22Rv1 (cell line): Measurements from ENCODE around the gene WNK2.

Experiments
- H3K27ac ChIP-seq: fragments of 450-650 bp; 2 replicates; pipeline ENCODE4 v1.5.1; 2017
- ZFX ChIP-seq: fragments of 450-650 bp; IDR thresholded peaks from 2 replicates; pipeline ENCODE4 v1.6.1; 2017; ENCODE audit warnings: antibody characterized with exemption, borderline replicate concordance
- TF ChIP-seq, protein P1 (sequence below): fragments of 450-650 bp; IDR thresholded peaks from 2 replicates; pipeline ENCODE4 v1.5.1; 2017; ENCODE audit warnings: mild to moderate bottlenecking

The WNK2 gene

DNA sequence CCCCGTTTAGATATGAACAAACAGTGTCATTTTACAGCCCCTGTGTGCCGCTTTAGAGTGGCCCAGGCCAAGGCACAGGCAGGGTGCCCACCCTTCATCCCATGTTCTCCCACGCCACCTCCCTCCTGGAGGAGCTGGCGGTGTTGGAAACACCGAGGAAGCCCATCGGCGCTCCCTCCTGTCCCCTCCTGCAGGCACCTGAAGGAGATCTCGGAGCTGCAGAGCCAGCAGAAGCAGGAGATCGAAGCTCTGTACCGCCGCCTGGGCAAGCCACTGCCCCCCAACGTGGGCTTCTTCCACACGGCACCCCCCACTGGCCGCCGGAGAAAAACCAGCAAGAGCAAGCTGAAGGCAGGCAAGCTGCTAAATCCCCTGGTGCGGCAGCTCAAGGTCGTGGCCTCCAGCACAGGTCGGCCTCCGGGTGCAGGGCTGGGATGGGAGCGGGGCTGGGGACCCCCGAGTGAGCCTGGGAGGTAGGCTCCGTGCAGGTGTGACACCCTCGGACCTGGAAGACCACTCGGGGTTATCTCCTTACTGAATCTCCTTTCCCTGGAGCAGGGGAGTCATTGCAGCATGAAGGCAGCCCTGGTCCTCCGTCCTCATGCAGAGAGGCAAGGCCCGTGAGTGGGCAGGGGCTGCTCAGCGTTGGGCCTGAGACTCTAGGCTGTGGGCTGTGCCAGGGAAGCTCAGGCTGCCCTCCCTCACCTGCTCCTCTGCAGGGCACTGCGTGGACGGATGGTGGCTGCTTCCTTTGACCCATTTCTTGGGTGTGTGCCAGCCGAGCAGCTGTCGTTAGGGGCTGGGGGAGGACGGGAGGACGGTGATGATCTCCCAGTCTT, 113.9 kb downstream of the WNK2 start:
- H3K27ac ChIP-seq: no peak overlapping the region

DNA sequence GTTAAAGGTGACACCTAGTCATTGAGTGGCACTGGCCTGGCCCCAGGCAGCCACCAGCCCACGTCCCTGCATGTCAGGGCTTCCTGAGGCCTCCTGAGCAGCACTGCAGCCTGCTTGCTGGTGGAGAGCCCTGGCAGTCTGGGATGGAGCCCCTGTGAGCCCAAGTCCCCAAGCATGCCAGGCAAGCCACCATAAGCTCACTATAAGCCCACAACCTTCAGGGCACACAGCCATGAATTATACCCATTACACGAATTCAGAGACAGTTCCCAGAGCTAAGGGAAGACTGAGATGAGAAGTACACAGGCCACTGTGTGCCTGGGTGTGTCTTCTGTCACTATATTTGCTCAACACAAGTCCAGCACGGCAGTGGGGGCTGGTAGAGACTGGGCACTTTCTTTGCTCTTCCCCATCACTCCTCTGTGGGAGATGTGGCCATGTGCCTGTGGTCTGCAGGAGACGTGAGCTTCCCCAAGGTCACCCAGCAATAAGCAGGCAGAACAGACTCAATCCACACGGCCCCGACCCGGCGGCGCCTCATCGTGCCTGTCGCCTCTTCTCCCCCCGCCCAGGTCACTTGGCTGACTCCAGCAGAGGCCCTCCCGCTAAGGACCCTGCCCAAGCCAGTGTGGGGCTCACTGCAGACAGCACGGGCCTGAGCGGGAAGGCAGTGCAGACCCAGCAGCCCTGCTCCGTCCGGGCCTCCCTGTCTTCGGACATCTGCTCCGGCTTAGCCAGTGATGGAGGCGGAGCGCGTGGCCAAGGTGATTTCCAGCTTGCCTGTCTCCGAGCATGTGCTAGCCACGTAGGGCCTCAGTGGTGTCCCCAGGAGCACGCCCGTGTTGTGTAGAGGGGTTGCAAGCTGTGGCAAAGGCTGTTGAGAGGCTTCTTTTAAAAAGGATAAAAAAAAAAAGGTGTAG, 114.8 kb downstream of the WNK2 start:
- no peak overlapping the region for H3K27ac ChIP-seq
- TF ChIP-seq, protein P1, sequence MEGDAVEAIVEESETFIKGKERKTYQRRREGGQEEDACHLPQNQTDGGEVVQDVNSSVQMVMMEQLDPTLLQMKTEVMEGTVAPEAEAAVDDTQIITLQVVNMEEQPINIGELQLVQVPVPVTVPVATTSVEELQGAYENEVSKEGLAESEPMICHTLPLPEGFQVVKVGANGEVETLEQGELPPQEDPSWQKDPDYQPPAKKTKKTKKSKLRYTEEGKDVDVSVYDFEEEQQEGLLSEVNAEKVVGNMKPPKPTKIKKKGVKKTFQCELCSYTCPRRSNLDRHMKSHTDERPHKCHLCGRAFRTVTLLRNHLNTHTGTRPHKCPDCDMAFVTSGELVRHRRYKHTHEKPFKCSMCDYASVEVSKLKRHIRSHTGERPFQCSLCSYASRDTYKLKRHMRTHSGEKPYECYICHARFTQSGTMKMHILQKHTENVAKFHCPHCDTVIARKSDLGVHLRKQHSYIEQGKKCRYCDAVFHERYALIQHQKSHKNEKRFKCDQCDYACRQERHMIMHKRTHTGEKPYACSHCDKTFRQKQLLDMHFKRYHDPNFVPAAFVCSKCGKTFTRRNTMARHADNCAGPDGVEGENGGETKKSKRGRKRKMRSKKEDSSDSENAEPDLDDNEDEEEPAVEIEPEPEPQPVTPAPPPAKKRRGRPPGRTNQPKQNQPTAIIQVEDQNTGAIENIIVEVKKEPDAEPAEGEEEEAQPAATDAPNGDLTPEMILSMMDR: no peak
- TF ChIP-seq ZFX: no peak

More for the DNA sequence above, 113.9 kb downstream of the WNK2 start:
- TF ChIP-seq ZFX: no peak
- TF ChIP-seq, protein P1: 0 out of 2 replicates have a peak, but pooled peaks have one; percentile 9

DNA sequence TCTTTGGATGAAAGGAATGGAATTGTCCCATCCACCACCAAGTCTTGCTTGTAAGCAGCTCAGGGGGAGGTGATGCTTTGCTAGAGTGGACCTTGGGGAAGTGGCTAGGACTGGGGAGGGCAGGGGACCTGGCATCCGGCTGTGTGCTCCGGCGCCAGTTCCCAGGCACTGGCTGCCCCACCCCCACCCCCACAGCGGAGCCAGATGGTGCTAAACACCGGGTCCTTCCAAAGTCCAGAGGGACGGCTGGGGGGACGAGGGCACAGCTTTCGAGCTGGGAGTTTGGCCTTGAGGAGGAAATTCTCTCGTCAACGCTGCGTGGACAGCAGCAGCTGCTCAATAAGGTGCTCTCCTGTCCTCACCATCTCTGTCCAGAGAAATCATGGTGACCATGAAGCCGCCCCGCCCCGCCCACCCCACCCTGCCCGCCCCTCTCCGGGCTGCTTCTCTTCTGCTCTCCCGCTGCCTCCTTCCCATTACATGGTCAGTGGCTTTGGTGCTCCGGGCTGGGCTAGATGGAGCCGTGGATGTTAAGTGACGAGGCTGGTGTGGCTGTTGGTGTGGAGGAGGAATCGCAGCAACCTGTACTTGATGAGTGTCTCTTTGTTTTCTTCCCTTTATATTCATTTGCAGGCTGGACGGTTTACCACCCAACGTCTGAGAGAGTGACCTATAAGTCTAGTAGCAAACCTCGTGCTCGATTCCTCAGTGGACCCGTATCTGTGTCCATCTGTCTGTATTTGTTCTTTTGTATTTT, 115.7 kb downstream of the WNK2 start:
- no peak overlapping the region for H3K27ac ChIP-seq
- TF ChIP-seq, protein P1: no peak

DNA sequence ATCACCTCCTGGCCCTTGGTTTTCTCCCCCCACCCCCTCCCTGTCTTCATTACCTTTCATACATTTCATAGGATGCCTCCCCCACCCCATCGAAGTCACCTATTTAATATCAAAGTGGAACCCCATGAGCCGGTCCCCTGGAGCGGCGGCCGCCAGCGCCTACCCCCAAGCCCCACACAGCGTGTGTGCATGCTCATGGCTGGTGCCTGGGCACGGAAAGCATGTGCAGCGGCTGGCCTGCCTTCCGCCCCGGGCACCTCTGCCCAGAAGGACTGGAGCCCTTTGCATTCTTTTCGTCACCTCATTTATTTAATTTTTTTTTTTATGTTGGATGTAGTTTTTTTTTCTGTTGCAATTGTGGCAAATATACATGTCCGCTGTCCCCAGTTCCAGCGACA, 116.2 kb downstream of the WNK2 start:
- H3K27ac ChIP-seq: no peak overlapping the region
- TF ChIP-seq, protein P1: no peak
- TF ChIP-seq ZFX: no peak

DNA sequence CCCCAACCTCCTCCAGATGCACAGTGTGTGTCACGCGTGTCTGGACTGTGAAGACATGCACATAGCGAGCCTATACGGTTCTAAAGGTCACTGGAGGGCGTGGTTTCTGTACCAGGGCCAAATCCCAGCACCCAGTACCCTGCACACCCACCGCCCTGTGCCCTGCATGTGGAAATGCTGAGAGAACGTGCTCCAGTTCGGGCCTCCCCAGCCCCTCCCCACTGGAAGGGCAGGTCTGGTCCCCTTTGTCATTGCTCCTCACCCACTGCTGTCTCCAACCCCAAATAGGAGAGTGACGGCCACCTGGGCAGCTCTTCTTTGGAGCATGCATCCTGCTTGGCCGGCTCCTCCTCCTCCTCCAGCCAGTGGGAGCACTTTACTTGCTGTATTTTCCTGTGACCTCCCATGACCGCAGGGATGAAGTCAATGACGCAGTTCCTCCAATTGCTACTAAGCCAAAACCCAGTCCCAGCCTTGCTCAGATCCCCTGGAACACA, 116.7 kb downstream of the WNK2 start:
- H3K27ac ChIP-seq: no peak overlapping the region
- TF ChIP-seq, protein P1: no peak
- no peak for TF ChIP-seq ZFX

DNA sequence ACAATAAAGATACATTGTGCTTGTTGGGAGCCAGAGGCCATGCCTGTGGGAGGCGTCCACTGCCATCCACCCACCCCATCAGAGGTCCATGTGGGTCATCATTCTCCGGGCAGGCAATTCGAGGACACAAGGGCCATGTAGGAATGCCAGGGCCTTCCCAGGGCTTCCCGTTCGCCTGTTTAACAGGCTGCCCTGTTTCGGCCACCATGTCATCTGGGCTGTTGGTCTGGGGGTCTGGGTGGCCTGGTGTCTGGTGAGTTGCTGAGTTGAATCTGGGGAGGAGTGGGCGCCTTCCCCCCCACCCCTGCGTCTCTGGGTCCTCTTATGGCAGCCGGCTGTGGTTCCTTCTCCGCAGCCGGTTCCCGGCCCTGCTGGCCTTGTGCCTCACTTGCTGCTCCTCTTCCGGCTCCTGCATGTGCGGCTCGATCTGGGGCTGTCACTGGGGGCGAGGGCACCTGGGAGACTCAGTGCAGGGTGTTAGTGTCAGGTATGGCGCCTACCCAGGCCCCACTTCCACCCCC, 117.4 kb downstream of the WNK2 start:
- H3K27ac ChIP-seq: no peak overlapping the region

More for the DNA sequence above, 117.4 kb downstream of the WNK2 start:
- TF ChIP-seq, protein P1: no peak
- TF ChIP-seq ZFX: no peak
